Nephron (organoid): Measurements from ENCODE around the gene RIOX2.

ENCODE experiments used
- H3K27ac Mint-ChIP-seq, 3 experiments: 2 replicates each; pipeline ENCODE4 v1.8.0; 2020; ENCODE audit warnings: mixed read lengths in 3 of 3, mild to moderate bottlenecking in 2 of 3, moderate library complexity in 1 of 3
- H3K27me3 Mint-ChIP-seq: 2 replicates; pipeline ENCODE4 v1.8.0; 2021; ENCODE audit warnings: low read depth, mild to moderate bottlenecking, moderate library complexity, mixed read lengths
- H3K36me3 Mint-ChIP-seq: 2 replicates; pipeline ENCODE4 v1.8.0; 2020; ENCODE audit warnings: low read depth, mixed read lengths
- H3K4me1 Mint-ChIP-seq: 2 replicates; pipeline ENCODE4 v1.8.0; 2020; ENCODE audit warnings: mixed read lengths
- H3K4me3 Mint-ChIP-seq, 3 experiments: 2 replicates each; pipeline ENCODE4 v1.8.0; 2020; ENCODE audit warnings: mild to moderate bottlenecking in 3 of 3, mixed read lengths in 3 of 3, moderate library complexity in 2 of 3
- H3K9me3 Mint-ChIP-seq: 2 replicates; pipeline ENCODE4 v1.8.0; 2020; ENCODE audit warnings: mixed read lengths
- TF ChIP-seq, protein P1 (sequence below), 3 experiments: fragments of 200-600 bp; sonication (generic); IDR thresholded peaks; one replicate each; pipeline ENCODE4 v1.5.0; 2021; ENCODE audit warnings: antibody characterized with exemption in 3 of 3; ENCODE audit not compliant: unreplicated experiment in 3 of 3

RIOX2 gene

DNA sequence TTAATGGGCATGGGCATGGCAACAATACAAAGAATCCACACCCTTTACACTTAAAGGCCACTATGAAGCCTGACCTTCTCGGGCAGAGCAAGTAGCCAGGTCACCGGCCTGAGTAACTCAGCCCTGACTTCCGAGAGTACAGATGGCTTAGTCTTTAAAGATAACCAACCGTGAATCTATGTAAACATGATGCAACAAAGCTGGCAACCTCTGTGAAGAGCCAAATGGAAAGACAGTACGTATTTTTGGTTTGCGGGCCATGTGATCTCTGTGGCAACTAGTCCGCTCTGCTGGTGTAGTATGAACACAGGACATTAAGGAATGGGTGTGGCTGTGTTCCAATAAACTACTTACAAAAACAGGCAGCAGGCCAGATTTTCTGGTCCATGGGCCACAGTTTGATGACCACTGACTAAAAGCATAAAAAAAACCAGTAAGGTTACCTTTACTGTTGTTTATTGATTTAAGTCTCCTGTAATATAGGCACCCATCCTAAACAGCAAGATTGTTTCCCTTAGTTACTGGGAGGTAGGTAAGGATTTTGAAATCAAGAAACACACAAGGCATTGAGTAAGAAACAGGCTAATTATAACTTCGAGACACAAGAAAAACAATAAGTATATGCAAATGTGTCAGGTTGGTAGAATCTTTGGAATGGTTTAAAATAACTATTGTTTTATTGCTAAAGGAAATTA, 14.5 kb downstream of the RIOX2 start:
- TF ChIP-seq, protein P1, sequence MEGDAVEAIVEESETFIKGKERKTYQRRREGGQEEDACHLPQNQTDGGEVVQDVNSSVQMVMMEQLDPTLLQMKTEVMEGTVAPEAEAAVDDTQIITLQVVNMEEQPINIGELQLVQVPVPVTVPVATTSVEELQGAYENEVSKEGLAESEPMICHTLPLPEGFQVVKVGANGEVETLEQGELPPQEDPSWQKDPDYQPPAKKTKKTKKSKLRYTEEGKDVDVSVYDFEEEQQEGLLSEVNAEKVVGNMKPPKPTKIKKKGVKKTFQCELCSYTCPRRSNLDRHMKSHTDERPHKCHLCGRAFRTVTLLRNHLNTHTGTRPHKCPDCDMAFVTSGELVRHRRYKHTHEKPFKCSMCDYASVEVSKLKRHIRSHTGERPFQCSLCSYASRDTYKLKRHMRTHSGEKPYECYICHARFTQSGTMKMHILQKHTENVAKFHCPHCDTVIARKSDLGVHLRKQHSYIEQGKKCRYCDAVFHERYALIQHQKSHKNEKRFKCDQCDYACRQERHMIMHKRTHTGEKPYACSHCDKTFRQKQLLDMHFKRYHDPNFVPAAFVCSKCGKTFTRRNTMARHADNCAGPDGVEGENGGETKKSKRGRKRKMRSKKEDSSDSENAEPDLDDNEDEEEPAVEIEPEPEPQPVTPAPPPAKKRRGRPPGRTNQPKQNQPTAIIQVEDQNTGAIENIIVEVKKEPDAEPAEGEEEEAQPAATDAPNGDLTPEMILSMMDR (IDR thresholded peaks at IDR 0.05; ENCODE audit: unreplicated experiment in 3 of 3) = no peak
- H3K4me1 Mint-ChIP-seq = peaks cover 22% of the 10 kb centered on the region
- peaks cover 5% of the 10 kb centered on the region for H3K27me3 Mint-ChIP-seq
- no peak overlapping the region for H3K27ac Mint-ChIP-seq
- no peaks in the 10 kb centered on the region for H3K9me3 Mint-ChIP-seq
- H3K4me3 Mint-ChIP-seq = no peak overlapping the region
- H3K36me3 Mint-ChIP-seq = peaks cover 40% of the 10 kb centered on the region

DNA sequence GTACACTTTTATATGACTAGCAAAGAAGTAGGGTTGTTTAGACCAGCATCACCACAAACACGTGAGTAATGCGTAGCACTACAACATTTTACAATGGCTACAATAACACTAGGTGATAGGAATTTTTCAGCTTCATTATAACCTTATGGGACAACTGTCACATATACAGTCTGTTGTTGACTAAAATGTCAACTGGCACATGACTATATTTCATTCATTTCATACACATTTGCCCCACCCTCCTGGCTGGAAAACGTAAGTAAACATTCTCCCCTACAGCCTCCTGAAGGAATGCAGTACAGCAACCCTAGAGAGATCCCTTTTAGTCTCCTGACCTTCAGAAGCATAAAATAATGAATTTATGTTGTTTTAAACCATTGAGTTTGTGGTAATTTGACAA, 16.2 kb downstream of the RIOX2 start:
- Mint-ChIP-seq H3K27ac (no peak overlapping the region), H3K36me3 (peaks cover 37% of the 10 kb centered on the region), H3K4me3 (no peak overlapping the region), H3K4me1 (peaks cover 7% of the 10 kb centered on the region), H3K9me3 (no peaks in the 10 kb centered on the region), H3K27me3 (peaks cover 5% of the 10 kb centered on the region)
- TF ChIP-seq, protein P1 (IDR thresholded peaks at IDR 0.05; ENCODE audit: unreplicated experiment in 3 of 3) = no peak

DNA sequence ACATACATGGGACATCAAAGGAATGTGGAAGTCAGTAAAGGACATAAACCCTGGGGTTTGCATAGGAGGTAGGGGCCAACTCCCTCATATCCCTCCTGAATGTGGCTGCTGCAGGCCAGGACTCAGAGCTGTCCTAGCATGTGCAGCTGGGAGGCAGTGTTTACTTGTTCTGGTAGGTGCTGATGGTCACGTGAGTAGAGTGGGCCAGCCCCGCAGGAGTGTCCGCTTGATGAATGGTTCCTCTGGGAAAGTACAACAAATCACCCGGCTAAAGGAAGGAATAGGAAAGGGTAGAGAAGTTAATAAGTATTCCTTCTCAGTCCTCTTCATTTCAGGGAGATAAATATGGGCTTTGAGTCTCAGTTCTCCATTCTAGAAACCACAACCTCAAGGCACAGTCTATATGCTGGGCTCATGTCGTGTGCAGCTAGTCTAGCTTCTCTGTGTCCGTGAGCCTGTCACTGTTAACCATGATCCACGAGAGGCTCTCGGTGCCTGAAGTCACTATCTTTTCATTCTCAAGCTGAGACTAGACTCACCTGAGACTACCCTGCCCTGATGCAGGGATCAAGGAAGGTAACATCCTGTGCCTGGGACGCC, 17.9 kb downstream of the RIOX2 start:
- H3K9me3 Mint-ChIP-seq = no peaks in the 10 kb centered on the region
- H3K27me3 Mint-ChIP-seq = peaks cover 5% of the 10 kb centered on the region
- H3K4me3 Mint-ChIP-seq = no peak overlapping the region
- TF ChIP-seq, protein P1 (IDR thresholded peaks at IDR 0.05; ENCODE audit: unreplicated experiment in 3 of 3) = no peak
- no peaks in the 10 kb centered on the region for H3K4me1 Mint-ChIP-seq
- H3K36me3 Mint-ChIP-seq = peaks cover 51% of the 10 kb centered on the region
- no peak overlapping the region for H3K27ac Mint-ChIP-seq

DNA sequence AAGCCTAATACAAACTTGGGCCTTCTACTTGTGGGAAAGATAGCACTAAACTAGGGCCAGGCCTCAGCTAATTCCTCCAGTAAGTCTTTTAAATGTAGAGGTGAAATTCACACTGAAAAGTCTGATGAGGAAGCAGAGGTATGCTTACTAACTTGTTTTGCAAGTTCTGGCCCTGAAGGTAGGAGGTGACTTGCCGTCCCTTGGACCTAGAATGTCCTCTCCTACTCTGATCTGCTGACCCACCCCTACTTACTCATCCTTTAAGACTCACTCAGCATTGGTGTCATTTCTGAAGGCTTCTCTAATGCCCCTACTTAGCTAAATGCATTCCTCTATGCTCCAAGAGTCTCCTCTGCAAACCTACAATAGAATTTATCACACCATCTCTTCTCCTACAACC, 19.4 kb downstream of the RIOX2 start:
- Mint-ChIP-seq H3K36me3 (peaks cover 56% of the 10 kb centered on the region), H3K27me3 (peaks cover 5% of the 10 kb centered on the region), H3K27ac (no peak overlapping the region), H3K4me1 (no peaks in the 10 kb centered on the region), H3K9me3 (no peaks in the 10 kb centered on the region), H3K4me3 (no peak overlapping the region)
- TF ChIP-seq, protein P1 (IDR thresholded peaks at IDR 0.05; ENCODE audit: unreplicated experiment in 3 of 3) = no peak

DNA sequence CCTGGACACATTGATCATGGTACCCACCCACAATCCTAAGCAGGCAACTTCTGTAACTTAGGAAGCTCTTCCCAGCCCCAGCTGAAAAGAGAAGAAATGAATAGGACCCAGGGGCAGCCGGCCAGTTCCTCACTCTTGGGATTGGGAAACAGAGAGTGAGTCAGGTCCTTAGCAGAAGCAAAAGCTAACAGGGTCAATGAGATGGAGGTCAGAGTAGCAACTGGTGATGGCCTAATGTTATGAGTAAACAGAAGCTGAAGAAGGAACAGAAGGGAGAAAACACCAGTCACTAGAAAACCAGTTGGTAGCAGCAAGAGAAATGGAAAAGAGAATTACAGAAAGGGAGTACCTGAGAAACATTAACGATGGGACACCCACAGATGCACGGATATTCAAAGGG, 20.0 kb downstream of the RIOX2 start:
- Mint-ChIP-seq H3K9me3 (no peaks in the 10 kb centered on the region), H3K27me3 (peaks cover 5% of the 10 kb centered on the region), H3K36me3 (peaks cover 53% of the 10 kb centered on the region), H3K27ac (no peak overlapping the region), H3K4me3 (no peak overlapping the region), H3K4me1 (no peaks in the 10 kb centered on the region)
- TF ChIP-seq, protein P1 (IDR thresholded peaks at IDR 0.05; ENCODE audit: unreplicated experiment in 3 of 3) = no peak

DNA sequence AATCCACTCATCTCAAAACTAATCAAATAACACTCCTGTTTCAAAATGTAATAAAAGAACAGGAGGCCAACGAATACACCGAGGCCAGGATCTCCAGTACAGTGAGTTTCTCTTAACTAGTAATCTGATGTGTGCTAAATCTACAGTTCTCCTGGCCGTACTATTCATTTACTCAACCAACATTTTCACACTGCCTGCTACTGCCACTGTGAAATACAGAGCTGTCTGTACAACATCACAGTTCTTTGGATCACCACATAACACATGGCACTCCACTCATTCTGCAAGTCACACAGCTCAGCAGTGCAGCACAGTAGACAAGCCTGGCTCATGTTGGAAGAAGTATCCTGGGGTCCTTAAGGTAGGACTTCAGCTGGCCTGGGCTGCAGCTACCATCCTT, 21.9 kb downstream of the RIOX2 start:
- Mint-ChIP-seq H3K27ac (no peak overlapping the region), H3K36me3 (peaks cover 72% of the 10 kb centered on the region), H3K9me3 (no peaks in the 10 kb centered on the region), H3K4me1 (no peaks in the 10 kb centered on the region), H3K27me3 (peaks cover 5% of the 10 kb centered on the region), H3K4me3 (no peak overlapping the region)
- TF ChIP-seq, protein P1 (IDR thresholded peaks at IDR 0.05; ENCODE audit: unreplicated experiment in 3 of 3) = no peak
